GM21390 (cell line): ENCODE data around the gene MYOCOS.
A peak's percentile ranks its signal among the peaks of the same experiment; 100 is the strongest.

Source experiments
- ATAC-seq: cut with Tn5 transposase; IDR thresholded peaks from one replicate; pipeline ENCODE4 v1.9.1; 2021; ENCODE audit not compliant: unreplicated experiment

Gene MYOCOS

GRCh38 chr1:171623651-171624331 lies 1.7 kb downstream of the MYOCOS start:
- no peak for ATAC-seq

GRCh38 chr1:171625225-171625624 lies 3.2 kb downstream of the MYOCOS start:
- no peak for ATAC-seq

GRCh38 chr1:171627020-171627419 lies 5.0 kb downstream of the MYOCOS start:
- ATAC-seq = no peak

- ATAC-seq = no peak
Observed at GRCh38 chr1:171628225-171628624, 6.2 kb downstream of the MYOCOS start.

- ATAC-seq = no peak
Observed at GRCh38 chr1:171635661-171636060, 13.6 kb downstream of the MYOCOS start.

GRCh38 chr1:171636141-171636540 lies 14.1 kb downstream of the MYOCOS start:
- no peak for ATAC-seq

GRCh38 chr1:171637928-171638576 lies 16.0 kb downstream of the MYOCOS start:
- no peak for ATAC-seq

- no peak for ATAC-seq
Observed at GRCh38 chr1:171640225-171640624, 18.2 kb downstream of the MYOCOS start.

GRCh38 chr1:171641076-171641864 lies 19.2 kb downstream of the MYOCOS start:
- no peak for ATAC-seq

- ATAC-seq = no peak
Observed at GRCh38 chr1:171642197-171642596, 20.2 kb downstream of the MYOCOS start.

- ATAC-seq = no peak
Observed at GRCh38 chr1:171643156-171643555, 21.1 kb downstream of the MYOCOS start.

- ATAC-seq = peak; percentile 79
Observed at GRCh38 chr1:171644805-171645483, 22.9 kb downstream of the MYOCOS start.

GRCh38 chr1:171645553-171646248 lies 23.7 kb downstream of the MYOCOS start:
- ATAC-seq = no peak

- ATAC-seq = no peak
Observed at GRCh38 chr1:171646249-171646560, 24.2 kb downstream of the MYOCOS start.

- no peak for ATAC-seq
Observed at GRCh38 chr1:171652234-171652822, 30.3 kb downstream of the MYOCOS start, which contains the start of gene MYOC. MYOC (minus strand) TSS chr1:171652688; CDS start chr1:171652611, 77 bp downstream.

- ATAC-seq = no peak
Observed at GRCh38 chr1:171653796-171654195, 31.8 kb downstream of the MYOCOS start.

GRCh38 chr1:171654201-171654941 lies 32.3 kb downstream of the MYOCOS start:
- no peak for ATAC-seq

GRCh38 chr1:171654942-171655745 lies 33.1 kb downstream of the MYOCOS start:
- peak; percentile 91 for ATAC-seq

GRCh38 chr1:171655746-171656116 lies 33.7 kb downstream of the MYOCOS start:
- ATAC-seq = no peak
